Naive thymus-derived CD4-positive, alpha-beta T cell (primary cell): ENCODE data around the gene CCDC66. TPM values are rescaled to one million over a fixed set of nuclear protein-coding genes. Genes with fewer than 3 reads are reported as not detected.
A peak's percentile ranks its signal among the peaks of the same experiment; 100 is the strongest.

Source experiments
- ATAC-seq: fragments of 150-1000 bp; cut with Tn5 transposase; 2 replicates; pipeline ENCODE4 v1.10.0; 2021; ENCODE audit warnings: mild to moderate bottlenecking, moderate library complexity
- CTCF ChIA-PET: fragments of 350-600 bp; sonication (Branson Sonifier 250); formaldehyde crosslinking; loops from one replicate; lab custom pipeline; 2021; ENCODE audit warnings: antibody characterized with exemption; lab: Charles Lee
- POLR2A ChIA-PET: fragments of 350-600 bp; sonication (Branson Sonifier 250); formaldehyde crosslinking; loops from one replicate; lab custom pipeline; 2021; ENCODE audit warnings: antibody characterized with exemption, inconsistent platforms; lab: Charles Lee
- DNase-seq, 9 donors: peaks; one replicate each; pipeline versions ENCODE4 v3.0.0 to v3.0.0-alpha.2; 2020 to 2022; ENCODE audit warnings: mixed read lengths in 1 of 9
- H3K27ac ChIP-seq: one replicate; pipeline ENCODE4 v1.7.0; 2013; ENCODE audit warnings: mild to moderate bottlenecking, low read depth, low read length, moderate library complexity
- H3K27me3 ChIP-seq, 2 donors: one replicate each; pipeline ENCODE4 v1.7.0; 2013; ENCODE audit warnings: low read length in 2 of 2, mild to moderate bottlenecking in 2 of 2, moderate library complexity in 2 of 2; ENCODE audit not compliant: control insufficient read depth in 2 of 2, insufficient read depth in 2 of 2
- H3K36me3 ChIP-seq, 3 experiments: 1 replicate in 2 of 3; 2 replicates in 1 of 3; pipeline ENCODE4 v1.7.0; 2013; ENCODE audit warnings: low read length in 3 of 3, mild to moderate bottlenecking in 3 of 3, moderate library complexity in 1 of 3; ENCODE audit not compliant: insufficient read depth in 3 of 3, control insufficient read depth in 2 of 3
- H3K4me1 ChIP-seq, 2 donors: one replicate each; pipeline ENCODE4 v1.7.0; 2013; ENCODE audit warnings: low read length in 2 of 2, mild to moderate bottlenecking in 2 of 2, moderate library complexity in 1 of 2; ENCODE audit not compliant: control insufficient read depth in 2 of 2, insufficient read depth in 2 of 2
- H3K4me3 ChIP-seq: 2 replicates; pipeline ENCODE4 v1.7.0; 2013; ENCODE audit warnings: mild to moderate bottlenecking, low read length
- H3K9me3 ChIP-seq, 3 experiments: 1 replicate in 2 of 3; 2 replicates in 1 of 3; pipeline ENCODE4 v1.7.0; 2013; ENCODE audit warnings: low read length in 3 of 3; ENCODE audit not compliant: control insufficient read depth in 2 of 3
- H3K27ac Mint-ChIP-seq, 9 donors: one replicate each; pipeline ENCODE4 v1.8.0; 2020 to 2022; ENCODE audit warnings: mixed read lengths in 9 of 9, mild to moderate bottlenecking in 8 of 9, moderate library complexity in 5 of 9, inconsistent platforms in 2 of 9
- H3K27me3 Mint-ChIP-seq, 5 donors: one replicate each; pipeline ENCODE4 v1.8.0; 2021 to 2022; ENCODE audit warnings: mixed read lengths in 5 of 5, mild to moderate bottlenecking in 1 of 5
- H3K36me3 Mint-ChIP-seq, 5 donors: one replicate each; pipeline ENCODE4 v1.8.0; 2020 to 2022; ENCODE audit warnings: mixed read lengths in 5 of 5, mild to moderate bottlenecking in 3 of 5, inconsistent platforms in 1 of 5
- H3K4me1 Mint-ChIP-seq, 7 donors: one replicate each; pipeline ENCODE4 v1.8.0; 2020 to 2022; ENCODE audit warnings: mixed read lengths in 7 of 7, mild to moderate bottlenecking in 3 of 7, inconsistent platforms in 1 of 7
- H3K4me3 Mint-ChIP-seq, 10 donors: one replicate each; pipeline ENCODE4 v1.8.0; 2020 to 2022; ENCODE audit warnings: mild to moderate bottlenecking in 10 of 10, mixed read lengths in 10 of 10, moderate library complexity in 6 of 10, inconsistent platforms in 2 of 10
- H3K9me3 Mint-ChIP-seq, 11 donors: one replicate each; pipeline ENCODE4 v1.8.0; 2020 to 2022; ENCODE audit warnings: mixed read lengths in 11 of 11, mild to moderate bottlenecking in 4 of 11, inconsistent platforms in 1 of 11, moderate library complexity in 1 of 11
- intact Hi-C, 2 donors: fragments of 100-400 bp; cut with micrococcal nuclease; formaldehyde crosslinking; loops; one replicate each; pipeline ENCODE4 v1.15.1; 2023
- polyA plus RNA-seq, 2 donors: library from polyadenylated mRNA; unstranded; fragments of 300-500 nt; fragmentation: Illumina TruSeq; gene quantifications; one replicate each; pipeline ENCODE4 v1.2.3, GENCODE V29; 2021
- total RNA-seq, 6 experiments: library from RNA in 5 of 6; stranded (reverse) in 5 of 6; gene quantifications; 1 replicate in 5 of 6; 2 replicates in 1 of 6; pipeline ENCODE4 v1.2.3 and lab custom pipeline; 2021 to 2026

CCDC66 gene
- total and polyA plus RNA-seq, 7 experiments from 2014 or later, result 20.9 to 115 (median 66.6) TPM

DNA sequence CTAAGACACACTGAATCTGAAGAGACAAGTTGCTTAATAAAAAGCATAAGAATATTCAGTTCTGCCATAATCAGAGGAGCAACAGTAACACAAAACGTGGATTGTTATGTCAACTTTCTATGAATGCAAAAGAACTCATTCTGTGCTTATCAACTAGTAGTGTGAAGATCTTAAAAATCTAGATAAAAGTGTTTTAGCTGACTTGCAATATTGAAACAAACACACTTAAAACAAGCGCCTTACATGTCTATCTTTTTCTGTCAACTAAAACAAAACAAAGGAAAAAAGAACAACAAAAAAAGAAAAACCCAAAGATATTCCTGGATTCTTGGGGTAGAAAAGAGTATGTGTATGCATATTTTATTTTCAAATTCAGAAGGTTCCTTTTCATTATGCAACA is 88.4 kb downstream of the CCDC66 start:
- ChIA-PET CTCF (no interaction called here), POLR2A (no interaction called here)
- no peak overlapping the region for H3K4me3 Mint-ChIP-seq
- no peaks in the 10 kb centered on the region for H3K9me3 Mint-ChIP-seq
- Histone ChIP-seq H3K9me3 (no peaks in the 10 kb centered on the region), H3K27me3 (no peaks in the 10 kb centered on the region), H3K36me3 (peaks cover 19 to 64% (median 24%) of the 10 kb centered on the region in 3 experiments), H3K27ac (no peak overlapping the region), H3K4me1 (no peaks in the 10 kb centered on the region), H3K4me3 (no peak overlapping the region)
- ATAC-seq (no peak), DNase-seq (no peak)
- H3K4me1 Mint-ChIP-seq, result peaks cover 14 to 38% (median 22%) of the 10 kb centered on the region in 7 donors
- peaks cover 23 to 62% (median 28%) of the 10 kb centered on the region in 5 donors for H3K36me3 Mint-ChIP-seq
- no peak overlapping the region for H3K27ac Mint-ChIP-seq
- no peaks in the 10 kb centered on the region for H3K27me3 Mint-ChIP-seq
- intact Hi-C loops, result no loop called here

DNA sequence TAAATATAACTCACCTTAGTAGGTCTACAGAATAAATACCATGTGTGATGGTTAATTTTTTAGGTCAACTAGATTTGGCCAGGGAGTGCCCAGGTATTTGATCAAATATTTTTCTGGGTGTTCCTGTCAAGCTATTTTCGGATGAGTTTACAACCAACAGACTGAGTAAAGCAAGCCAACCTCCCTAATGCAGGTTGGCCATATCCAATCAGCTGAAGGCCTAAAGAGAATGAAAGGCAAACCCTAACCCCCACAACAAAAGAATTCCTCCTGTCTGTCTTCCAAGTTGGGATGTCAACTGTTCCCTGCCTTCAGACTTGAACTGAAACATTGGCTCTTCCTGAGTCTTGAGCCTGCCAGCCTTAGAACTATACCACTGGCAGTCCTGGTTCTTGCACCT is 97.5 kb downstream of the CCDC66 start:
- Histone ChIP-seq H3K27ac (no peak overlapping the region), H3K9me3 (peaks cover 0 to 4% (median 0%) of the 10 kb centered on the region in 3 experiments), H3K4me3 (no peak overlapping the region), H3K4me1 (no peaks in the 10 kb centered on the region), H3K36me3 (peaks cover 3 to 79% (median 17%) of the 10 kb centered on the region in 3 experiments), H3K27me3 (no peaks in the 10 kb centered on the region)
- peaks cover 0 to 26% (median 3%) of the 10 kb centered on the region in 11 donors for H3K9me3 Mint-ChIP-seq
- H3K36me3 Mint-ChIP-seq, result peaks cover 10 to 90% (median 65%) of the 10 kb centered on the region in 5 donors
- ATAC-seq (no peak), DNase-seq (no peak)
- H3K27ac Mint-ChIP-seq, result peak overlapping the region in 5 of 9 donors; percentile 12 to 76 (median 69)
- no peaks in the 10 kb centered on the region for H3K27me3 Mint-ChIP-seq
- intact Hi-C loops, result loop anchor here in 1 of 2 donors (1.0 kb wide), 1 partner anchor 32 kb away; no protein-coding TSS in a partner anchor
- ChIA-PET POLR2A (interaction anchor here (0.6 kb wide), 1 partner anchor 165 kb away, joined by 3 read pairs; no protein-coding TSS in a partner anchor), CTCF (no interaction called here)
- H3K4me3 Mint-ChIP-seq, result peak overlapping the region in 1 of 10 donors; percentile 0
- H3K4me1 Mint-ChIP-seq, result peaks cover 17 to 57% (median 49%) of the 10 kb centered on the region in 7 donors

DNA sequence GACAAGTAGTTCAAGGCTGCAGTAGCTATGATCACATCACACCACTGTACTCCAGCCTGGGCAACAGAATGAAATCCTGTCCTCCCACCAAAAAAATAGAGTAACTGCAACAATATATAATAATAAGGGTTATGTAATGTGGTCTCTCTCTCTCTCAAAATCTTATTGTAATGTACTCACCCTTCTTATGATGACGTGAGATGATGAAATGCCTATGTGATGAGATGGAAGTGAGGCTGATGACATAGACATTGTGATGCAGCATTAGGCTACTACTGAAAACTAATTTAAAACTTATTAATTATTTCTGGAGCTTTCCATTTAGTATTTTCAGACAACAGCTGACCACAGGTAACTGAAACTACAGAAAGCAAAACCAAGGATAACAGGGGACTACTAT is 98.7 kb downstream of the CCDC66 start:
- H3K9me3 Mint-ChIP-seq, result peaks cover 0 to 26% (median 3%) of the 10 kb centered on the region in 11 donors
- Histone ChIP-seq H3K4me1 (no peaks in the 10 kb centered on the region), H3K27me3 (no peaks in the 10 kb centered on the region), H3K9me3 (peaks cover 0 to 4% (median 0%) of the 10 kb centered on the region in 3 experiments), H3K4me3 (no peak overlapping the region), H3K27ac (no peak overlapping the region), H3K36me3 (peaks cover 8 to 81% (median 17%) of the 10 kb centered on the region in 3 experiments)
- H3K4me1 Mint-ChIP-seq, result peaks cover 20 to 54% (median 42%) of the 10 kb centered on the region in 7 donors
- no peaks in the 10 kb centered on the region for H3K27me3 Mint-ChIP-seq
- DNase-seq (no peak), ATAC-seq (no peak)
- POLR2A ChIA-PET, result interaction anchor here (0.9 kb wide), 1 partner anchor 46 kb away, joined by 3 read pairs; no protein-coding TSS in a partner anchor
- H3K36me3 Mint-ChIP-seq, result peaks cover 14 to 92% (median 73%) of the 10 kb centered on the region in 5 donors
- H3K4me3 Mint-ChIP-seq, result no peak overlapping the region
- peak overlapping the region in 4 of 9 donors; percentile 6 to 36 (median 28) for H3K27ac Mint-ChIP-seq
- CTCF ChIA-PET, result no interaction called here
- intact Hi-C loops, result no loop called here

DNA sequence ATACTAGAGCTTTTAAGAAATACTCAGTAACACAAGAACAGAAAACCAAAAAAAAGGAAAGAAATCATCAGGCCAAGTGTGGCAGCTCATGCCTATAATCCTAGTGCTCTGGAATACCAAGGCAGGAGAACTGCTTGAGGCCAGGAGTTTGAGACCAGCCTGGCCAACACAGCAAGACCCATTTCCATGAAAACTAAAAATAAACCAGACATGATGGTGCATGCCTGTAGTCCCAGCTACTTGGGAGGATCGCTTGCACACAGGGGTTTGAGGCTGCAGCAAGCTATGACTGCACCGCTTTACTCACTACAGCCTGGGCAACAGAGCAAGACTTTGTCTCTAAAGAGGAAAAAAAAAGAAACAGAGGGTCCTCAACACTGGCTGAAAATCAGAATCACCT is 107.8 kb downstream of the CCDC66 start:
- Mint-ChIP-seq H3K27ac (peak overlapping the region in 5 of 9 donors; percentile 13 to 59 (median 25)), H3K36me3 (peaks cover 19 to 56% (median 46%) of the 10 kb centered on the region in 5 donors), H3K9me3 (no peaks in the 10 kb centered on the region), H3K4me3 (no peak overlapping the region), H3K4me1 (peaks cover 6 to 36% (median 29%) of the 10 kb centered on the region in 7 donors), H3K27me3 (no peaks in the 10 kb centered on the region)
- Histone ChIP-seq H3K36me3 (peaks cover 17 to 87% (median 33%) of the 10 kb centered on the region in 3 experiments), H3K27ac (no peak overlapping the region), H3K4me3 (no peak overlapping the region), H3K4me1 (no peaks in the 10 kb centered on the region), H3K27me3 (no peaks in the 10 kb centered on the region), H3K9me3 (no peaks in the 10 kb centered on the region)
- DNase-seq, result no peak
- POLR2A ChIA-PET, result interaction anchor here (0.8 to 1.7 kb wide), 3 partner anchors 16 to 22 kb away, joined by 3 to 6 read pairs (median 3); no protein-coding TSS in a partner anchor
- no peak for ATAC-seq
- intact Hi-C loops, result no loop called here
- CTCF ChIA-PET, result interaction anchor here (0.6 kb wide), 1 partner anchor 39 kb away, joined by 3 read pairs; no protein-coding TSS in a partner anchor

DNA sequence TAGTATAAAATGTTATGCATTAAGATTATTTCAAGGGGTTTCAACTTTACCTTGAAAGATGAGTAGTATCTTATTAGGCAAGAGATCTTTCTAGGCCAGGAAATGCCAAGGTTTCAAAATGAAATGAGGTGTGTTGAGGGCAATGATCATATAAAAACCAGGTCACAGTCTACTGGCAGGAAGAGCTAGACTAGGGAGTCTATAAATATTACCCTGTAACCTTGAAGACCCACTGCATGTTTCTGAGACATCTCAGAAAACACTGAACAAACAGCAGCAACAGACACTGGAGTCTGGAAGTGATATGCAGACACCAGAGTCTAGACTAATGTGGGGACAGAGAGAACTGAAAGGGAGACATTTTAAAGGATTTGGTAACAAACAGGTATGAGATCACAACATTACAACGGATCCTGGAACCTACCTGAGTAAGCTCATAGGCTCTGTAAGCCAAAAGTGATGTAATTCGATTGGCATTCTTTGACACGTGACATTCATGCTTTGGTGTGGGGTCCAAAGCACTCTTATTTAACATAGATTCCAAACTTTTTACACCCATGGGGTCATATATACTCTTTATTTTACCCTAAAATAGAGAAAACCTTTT is 111.1 kb downstream of the CCDC66 start:
- H3K9me3 Mint-ChIP-seq, result no peaks in the 10 kb centered on the region
- H3K27ac Mint-ChIP-seq, result peak overlapping the region in 6 of 9 donors; percentile 17 to 43 (median 36)
- ATAC-seq (no peak), DNase-seq (no peak)
- peaks cover 6 to 43% (median 32%) of the 10 kb centered on the region in 7 donors for H3K4me1 Mint-ChIP-seq
- no peaks in the 10 kb centered on the region for H3K27me3 ChIP-seq
- no peak overlapping the region for H3K27ac ChIP-seq
- ChIA-PET POLR2A (interaction anchor here (0.7 to 1.7 kb wide), 3 partner anchors 14 to 39 kb away, joined by 3 to 7 read pairs (median 4); partner anchors contain the start of gene TASOR), CTCF (interaction anchor here (0.7 kb wide), 1 partner anchor 59 kb away, joined by 3 read pairs; no protein-coding TSS in a partner anchor)
- peaks cover 9 to 77% (median 33%) of the 10 kb centered on the region in 3 experiments for H3K36me3 ChIP-seq
- H3K4me3 Mint-ChIP-seq, result peak overlapping the region in 2 of 10 donors; percentile 49 to 58
- peaks cover 21 to 58% (median 47%) of the 10 kb centered on the region in 5 donors for H3K36me3 Mint-ChIP-seq
- intact Hi-C loops, result loop anchor here in 1 of 2 donors (2.0 kb wide), 1 partner anchor 15 kb away; no protein-coding TSS in a partner anchor
- H3K27me3 Mint-ChIP-seq, result no peaks in the 10 kb centered on the region
- no peaks in the 10 kb centered on the region for H3K4me1 ChIP-seq
- no peaks in the 10 kb centered on the region for H3K9me3 ChIP-seq
- no peak overlapping the region for H3K4me3 ChIP-seq
